Iris pigment epithelial cell (primary cell): ENCODE data around the gene ZMAT5.

Source experiments
- DNase-seq: peaks from one replicate; pipeline ENCODE4 v3.0.0-alpha.2; 2011; ENCODE audit warnings: low read depth

The ZMAT5 gene

GRCh38 chr22:29706486-29706885 lies 60.3 kb downstream of the ZMAT5 start:
- DNase-seq = no peak

- DNase-seq = no peak
These were observed 61.2 kb downstream of the ZMAT5 start for GRCh38 chr22:29705651-29706050.

GRCh38 chr22:29704528-29705285 lies 62.1 kb downstream of the ZMAT5 start:
- DNase-seq = peak; percentile 76

- DNase-seq = no peak
These were observed 63.1 kb downstream of the ZMAT5 start for GRCh38 chr22:29703569-29704195.

- no peak for DNase-seq
These were observed 63.8 kb downstream of the ZMAT5 start for GRCh38 chr22:29702931-29703501.

GRCh38 chr22:29702000-29702930 lies 64.5 kb downstream of the ZMAT5 start:
- DNase-seq = no peak

GRCh38 chr22:29701155-29701999 lies 65.4 kb downstream of the ZMAT5 start:
- DNase-seq = no peak

GRCh38 chr22:29700900-29701154 lies 66.0 kb downstream of the ZMAT5 start:
- DNase-seq = no peak

- no peak for DNase-seq
These were observed 66.5 kb downstream of the ZMAT5 start for GRCh38 chr22:29700206-29700899.

- DNase-seq = no peak
These were observed 68.8 kb downstream of the ZMAT5 start for GRCh38 chr22:29697853-29698598.

GRCh38 chr22:29695129-29695926 lies 71.5 kb downstream of the ZMAT5 start:
- no peak for DNase-seq

- DNase-seq = no peak
These were observed 73.1 kb downstream of the ZMAT5 start for GRCh38 chr22:29693671-29694070.

GRCh38 chr22:29693161-29693560 lies 73.6 kb downstream of the ZMAT5 start:
- no peak for DNase-seq

GRCh38 chr22:29692327-29692640 lies 74.5 kb downstream of the ZMAT5 start:
- no peak for DNase-seq

GRCh38 chr22:29691636-29692326 lies 75.0 kb downstream of the ZMAT5 start:
- no peak for DNase-seq

- peak; percentile 40 for DNase-seq
These were observed 76.3 kb downstream of the ZMAT5 start for GRCh38 chr22:29690476-29690875.

- peak; percentile 64 for DNase-seq
These were observed 77.0 kb downstream of the ZMAT5 start for GRCh38 chr22:29689880-29690213.

GRCh38 chr22:29689206-29689879 lies 77.5 kb downstream of the ZMAT5 start:
- peak; percentile 43 for DNase-seq

GRCh38 chr22:29684244-29684643 lies 82.6 kb downstream of the ZMAT5 start:
- no peak for DNase-seq
